Activated T-helper 1 cell treated with Interleukin-2 at 50 U/mL for 16 hours (primary cell): Measurements from ENCODE around the gene VENTX.

Experiments used
- DNase-seq: peaks from one replicate; pipeline ENCODE4 v3.0.0-alpha.2; 2020; ENCODE audit warnings: low read depth

VENTX gene

DNA sequence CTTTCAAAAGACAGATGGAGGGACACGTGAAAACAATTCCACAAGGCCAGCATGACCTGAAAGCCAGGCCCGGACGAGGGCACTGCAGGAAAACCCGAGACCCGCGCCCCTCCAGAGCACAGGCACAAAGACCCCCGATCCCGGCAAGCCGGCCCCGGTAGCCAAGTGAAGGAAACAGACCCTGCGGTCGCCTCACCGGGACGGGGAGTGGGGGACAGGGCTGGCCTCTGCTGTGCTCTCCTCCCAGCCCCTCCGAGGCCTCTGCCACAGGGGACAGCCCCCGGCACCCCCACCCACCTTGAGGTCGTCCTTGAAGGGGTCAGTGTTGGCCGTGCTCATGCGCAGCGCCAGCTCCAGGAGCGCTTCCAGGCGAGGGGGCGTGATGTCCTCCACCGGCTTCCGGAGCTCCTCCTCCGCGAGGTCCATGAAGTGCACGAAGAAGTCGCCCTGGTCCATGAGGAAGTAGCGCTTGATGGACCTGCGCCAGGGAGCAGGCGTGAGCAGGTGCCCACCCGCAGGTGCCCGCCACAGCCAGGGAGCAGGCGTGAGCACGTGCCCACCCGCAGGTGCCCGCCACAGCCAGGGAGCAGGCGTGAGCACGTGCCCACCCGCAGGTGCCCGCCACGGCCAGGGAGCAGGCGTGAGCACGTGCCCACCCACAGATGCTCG is 50.3 kb downstream of the VENTX start:
- DNase-seq: no peak

DNA sequence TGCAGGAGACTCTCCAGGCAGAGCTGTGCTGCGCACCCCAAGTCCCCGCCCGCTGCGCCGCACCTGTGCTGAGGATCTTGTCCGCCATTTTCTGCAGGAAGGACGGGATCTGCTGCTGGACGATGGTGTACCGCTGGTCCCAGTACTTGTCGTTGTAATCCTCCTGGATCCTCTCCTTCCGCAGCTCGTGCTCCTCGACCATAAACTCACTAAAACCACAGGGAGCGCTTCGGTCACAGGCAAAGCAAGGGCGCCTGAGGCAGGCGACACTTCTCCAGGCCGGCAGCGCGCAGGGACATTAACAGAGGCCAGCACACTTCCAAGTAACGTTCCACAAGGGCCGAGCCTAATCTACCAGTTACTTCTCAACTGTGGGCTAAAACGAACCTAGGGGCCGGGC is 52.1 kb downstream of the VENTX start:
- no peak for DNase-seq
